GM19463 (cell line): ENCODE data around the gene CD63.

Experiments used
- ATAC-seq: cut with Tn5 transposase; IDR thresholded peaks from one replicate; pipeline ENCODE4 v1.9.1; 2021; ENCODE audit warnings: mild to moderate bottlenecking, moderate library complexity; ENCODE audit not compliant: unreplicated experiment

CD63 gene

DNA sequence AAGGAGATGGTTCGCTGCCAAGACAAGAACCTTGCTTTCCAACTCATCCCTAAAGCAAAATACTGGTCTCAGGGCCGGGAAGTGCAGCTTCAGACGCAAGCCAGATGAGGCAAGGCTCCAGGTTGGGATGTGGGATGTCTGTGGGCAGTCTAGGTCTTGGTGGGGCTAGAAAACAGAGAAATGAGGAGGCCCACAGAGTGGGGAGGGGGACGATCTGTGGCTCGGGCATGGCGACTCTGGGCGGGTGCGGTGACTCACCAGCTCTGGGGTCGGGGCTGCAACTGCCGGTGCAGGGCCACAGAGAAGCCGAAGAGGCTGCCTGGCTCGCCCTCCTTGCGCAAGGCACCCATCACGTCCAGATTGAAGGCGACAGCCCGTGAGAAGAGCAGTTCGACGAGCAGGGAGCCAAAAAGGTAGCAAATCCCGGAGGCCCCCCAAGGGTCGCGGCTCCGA lies 21.6 kb downstream of the CD63 start:
- ATAC-seq, result no peak

GRCh38 chr12:55706568-55707218 lies 22.1 kb downstream of the CD63 start:
- no peak for ATAC-seq

GRCh38 chr12:55705782-55706402 lies 22.9 kb downstream of the CD63 start:
- ATAC-seq, result no peak

GRCh38 chr12:55704824-55705718 lies 23.7 kb downstream of the CD63 start:
- ATAC-seq, result no peak

DNA sequence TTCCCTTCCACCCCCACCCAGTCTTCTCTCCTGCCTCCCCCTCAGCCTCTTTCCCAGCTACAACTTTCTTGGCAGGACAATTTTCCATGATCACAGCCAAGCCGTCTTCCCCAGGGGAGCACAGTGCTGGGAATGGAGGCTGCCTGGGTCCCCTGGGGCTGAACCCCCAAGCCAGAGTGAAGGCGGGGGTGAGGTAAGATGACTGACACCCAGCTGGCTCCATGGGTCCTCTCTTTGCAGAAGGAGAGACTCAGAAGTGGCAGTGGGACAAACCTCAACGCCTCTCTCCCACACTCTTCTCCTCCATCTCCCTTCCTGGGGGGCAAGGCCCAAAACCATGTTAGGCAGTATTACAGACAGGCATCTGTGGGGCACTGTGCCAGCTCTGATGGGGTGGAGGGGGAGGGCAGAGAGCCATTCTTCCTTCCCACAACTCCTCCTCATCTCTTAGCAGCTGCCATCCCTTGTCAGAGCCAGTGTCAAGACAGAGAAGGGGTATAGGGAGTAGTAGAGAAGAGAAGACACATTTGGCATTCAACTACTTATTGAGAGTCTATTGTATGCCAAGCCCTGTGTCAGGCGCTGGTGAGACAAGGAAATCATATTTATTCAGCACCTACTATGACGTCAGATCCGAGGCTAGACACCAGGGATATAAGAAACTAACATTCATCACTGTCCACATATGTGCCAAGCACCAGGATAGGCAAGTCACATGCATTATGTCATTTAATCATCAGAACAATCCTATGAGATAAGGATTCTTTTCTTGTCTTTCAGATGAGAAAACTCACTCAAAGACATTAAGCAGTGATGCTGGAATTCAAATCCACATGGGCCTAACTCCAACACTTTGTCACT lies 24.7 kb downstream of the CD63 start:
- ATAC-seq, result no peak

DNA sequence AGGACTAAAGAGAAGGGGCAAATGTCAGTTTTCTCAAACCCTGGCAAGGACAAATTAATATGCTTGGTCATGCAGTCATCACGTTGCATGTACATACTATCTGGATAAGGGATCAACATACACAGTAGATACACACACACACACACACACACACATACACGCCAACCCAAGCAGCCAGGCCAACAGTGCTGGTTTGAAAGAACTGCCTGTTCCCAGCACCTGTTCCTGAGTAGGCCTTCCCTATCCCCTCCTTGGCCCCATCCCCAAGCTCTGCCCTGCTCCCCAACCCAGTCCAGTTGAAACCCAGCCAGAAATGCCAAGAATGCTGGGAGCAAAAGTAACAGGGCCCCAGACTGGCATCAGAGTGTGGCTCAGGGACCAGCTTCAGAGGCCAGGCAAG lies 25.5 kb downstream of the CD63 start:
- ATAC-seq, result no peak

DNA sequence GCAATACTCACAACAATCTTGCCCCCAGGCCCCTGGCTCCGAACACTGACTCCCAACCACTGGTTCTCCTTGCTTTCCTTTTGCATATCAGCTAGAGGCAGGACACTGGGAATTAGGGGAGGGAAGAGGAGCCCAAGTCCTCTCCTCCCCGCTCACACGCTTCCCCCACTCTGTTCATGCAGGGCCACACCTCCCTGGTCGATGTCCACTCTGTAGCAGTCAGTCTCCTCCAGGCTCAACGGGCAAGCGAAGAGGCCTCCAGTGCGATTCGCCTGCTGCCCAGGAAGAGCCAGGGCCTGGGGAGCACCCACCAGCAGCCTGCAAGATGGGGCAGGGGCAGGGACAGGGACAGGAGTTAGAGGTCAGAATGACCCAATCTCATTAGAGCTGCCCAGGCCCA lies 25.9 kb downstream of the CD63 start:
- no peak for ATAC-seq

GRCh38 chr12:55700255-55701018 lies 28.4 kb downstream of the CD63 start:
- peak; percentile 41 for ATAC-seq

DNA sequence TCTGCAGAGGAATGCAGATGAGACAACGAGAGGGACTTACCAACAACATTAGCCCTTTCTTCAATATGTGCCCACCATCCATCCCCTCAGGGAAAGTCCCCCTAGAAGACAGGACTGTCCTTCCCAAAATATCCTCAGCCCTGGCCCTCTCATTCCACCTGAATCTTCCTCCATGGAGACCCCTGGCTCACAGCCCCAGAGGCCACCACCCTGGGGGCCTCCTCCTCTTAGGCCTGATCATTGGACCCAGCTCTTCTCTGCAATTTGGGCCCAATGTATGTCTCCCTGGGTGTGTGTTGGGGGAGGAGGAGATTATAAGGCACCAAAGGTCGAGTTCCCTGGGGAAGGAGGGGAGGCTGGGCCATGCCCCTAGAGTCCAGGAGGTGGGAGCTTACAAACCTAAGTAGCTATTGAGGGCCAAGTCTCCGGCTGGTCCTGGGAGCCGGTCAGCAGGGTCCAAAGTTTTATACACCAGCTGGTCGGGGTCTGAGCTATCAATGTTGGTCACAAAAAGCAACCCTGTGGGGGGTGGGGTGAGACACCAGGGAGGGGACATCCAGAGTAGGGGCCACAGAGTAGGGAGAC lies 29.2 kb downstream of the CD63 start:
- ATAC-seq, result no peak

GRCh38 chr12:55698965-55699364 lies 29.8 kb downstream of the CD63 start:
- ATAC-seq, result no peak

DNA sequence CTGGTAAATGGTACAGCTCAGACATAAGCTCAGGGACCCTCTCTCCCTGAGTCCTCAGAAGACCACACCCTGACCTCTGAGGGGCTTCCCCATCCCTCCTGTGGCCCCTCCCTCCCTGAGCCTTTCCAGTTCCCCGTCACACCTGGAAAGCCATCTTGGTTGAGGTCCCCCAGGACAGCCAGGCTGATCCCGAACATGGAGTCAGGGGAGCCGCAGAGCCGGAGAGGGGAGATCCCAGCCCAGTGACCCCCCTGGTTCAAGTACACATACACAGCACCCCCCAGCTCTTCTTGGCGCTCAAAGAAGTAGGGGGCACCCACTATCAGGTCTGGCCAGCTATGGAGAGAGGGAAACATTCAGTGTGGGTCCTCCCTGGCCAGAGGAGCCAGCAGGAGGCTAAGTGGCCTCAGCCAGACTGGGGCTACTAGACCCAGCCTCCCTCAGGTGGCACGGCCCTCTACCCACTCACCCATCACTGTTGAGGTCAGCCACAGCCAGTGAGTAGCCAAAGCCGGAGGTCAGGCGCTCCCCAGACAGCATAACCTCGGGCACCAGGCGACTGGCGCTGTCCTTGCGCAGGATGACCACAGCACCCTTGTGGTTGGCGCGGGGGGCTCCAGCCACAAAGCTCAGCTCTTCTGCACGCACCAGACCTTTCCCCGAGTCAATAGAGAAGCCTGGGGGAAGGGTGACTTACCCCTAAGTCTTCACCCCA lies 30.4 kb downstream of the CD63 start:
- ATAC-seq, result no peak

DNA sequence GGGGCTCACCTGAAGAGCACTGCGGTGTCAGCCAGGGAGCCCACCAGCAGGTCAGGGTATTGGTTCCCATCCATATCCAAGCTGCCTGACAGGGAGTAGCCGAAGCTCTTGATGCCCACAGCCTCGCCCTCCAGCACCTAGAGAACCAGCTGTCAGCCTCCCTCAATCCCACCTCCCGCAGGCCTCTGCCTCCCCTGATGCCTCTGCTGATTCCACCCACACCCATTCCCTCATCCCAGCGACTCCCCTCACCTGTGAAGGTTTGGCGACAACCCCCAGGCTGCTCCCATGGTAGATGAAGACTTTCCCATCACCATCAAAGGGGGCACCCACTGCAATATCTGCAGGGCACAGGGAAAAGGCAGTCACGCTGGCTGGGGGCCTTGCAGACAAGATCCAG lies 31.1 kb downstream of the CD63 start:
- no peak for ATAC-seq

DNA sequence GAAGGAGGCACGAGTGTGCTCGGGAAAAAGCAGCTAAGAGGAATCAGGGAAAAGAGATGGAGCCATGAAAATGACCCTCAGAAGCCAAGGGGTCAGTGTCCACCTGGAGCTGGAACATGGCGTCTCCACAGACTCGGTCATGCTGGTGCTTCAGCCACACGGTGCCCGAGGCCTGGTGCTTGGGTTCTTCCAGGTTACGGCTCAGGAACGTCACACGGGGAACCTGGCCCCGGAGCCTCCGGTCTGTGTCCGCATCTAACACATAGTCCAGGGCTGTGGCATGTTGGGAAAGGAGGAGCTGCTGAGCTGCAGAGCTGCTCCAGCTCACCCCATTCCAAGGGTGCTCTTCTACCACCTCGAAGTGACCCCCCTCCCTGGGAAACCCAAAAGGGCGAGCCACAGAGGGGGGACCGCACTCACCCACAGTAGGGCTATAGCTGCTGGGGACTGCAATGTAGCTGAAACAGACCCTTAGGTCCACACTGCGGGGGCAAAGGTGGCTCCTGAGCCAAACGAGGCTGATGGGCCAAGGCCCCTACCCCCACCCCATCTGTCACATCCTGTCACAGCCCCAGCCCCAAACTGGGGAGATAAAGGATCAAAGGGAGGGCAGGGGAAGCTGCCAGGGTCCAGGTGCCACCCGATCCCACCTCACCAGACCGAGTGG lies 31.9 kb downstream of the CD63 start:
- ATAC-seq, result no peak

DNA sequence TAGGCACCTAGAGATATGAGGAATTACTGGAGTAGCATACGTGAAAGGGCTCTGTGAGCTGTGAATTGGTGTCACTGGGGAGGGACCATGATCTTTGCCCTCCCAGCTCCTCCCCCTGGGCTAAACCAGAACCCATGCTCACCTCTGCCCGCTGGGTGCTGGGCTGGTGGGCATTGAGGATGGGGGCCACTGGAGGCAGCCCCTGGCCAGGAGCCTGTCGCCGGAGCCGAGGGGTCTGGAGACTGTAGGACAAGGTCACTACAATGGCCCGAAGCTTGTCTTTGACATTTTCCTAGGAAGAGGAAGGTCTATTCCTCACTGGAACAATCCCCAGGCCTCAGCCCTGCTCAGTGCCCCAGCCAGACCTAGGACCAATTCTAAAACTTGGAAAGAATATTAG lies 32.7 kb downstream of the CD63 start:
- no peak for ATAC-seq

DNA sequence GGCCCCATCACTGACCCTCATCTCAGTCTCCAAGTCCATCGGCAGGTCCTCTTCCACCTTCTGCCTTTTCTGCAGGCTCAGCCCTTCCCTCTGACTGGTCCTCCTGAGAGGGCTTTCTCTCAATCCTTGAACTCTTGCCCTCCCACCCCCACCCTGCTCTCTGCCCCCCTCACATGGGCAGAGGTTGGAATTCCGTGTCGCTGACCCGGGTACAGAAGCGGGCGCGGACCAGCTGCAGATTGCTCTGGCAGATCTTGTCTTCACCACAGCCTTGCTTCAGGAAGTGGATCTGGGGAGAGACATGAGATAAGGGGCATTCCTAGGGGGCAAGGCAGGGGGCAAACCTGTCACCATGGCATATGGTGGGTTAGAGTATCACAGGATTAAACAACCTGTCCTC lies 33.5 kb downstream of the CD63 start:
- ATAC-seq, result no peak

DNA sequence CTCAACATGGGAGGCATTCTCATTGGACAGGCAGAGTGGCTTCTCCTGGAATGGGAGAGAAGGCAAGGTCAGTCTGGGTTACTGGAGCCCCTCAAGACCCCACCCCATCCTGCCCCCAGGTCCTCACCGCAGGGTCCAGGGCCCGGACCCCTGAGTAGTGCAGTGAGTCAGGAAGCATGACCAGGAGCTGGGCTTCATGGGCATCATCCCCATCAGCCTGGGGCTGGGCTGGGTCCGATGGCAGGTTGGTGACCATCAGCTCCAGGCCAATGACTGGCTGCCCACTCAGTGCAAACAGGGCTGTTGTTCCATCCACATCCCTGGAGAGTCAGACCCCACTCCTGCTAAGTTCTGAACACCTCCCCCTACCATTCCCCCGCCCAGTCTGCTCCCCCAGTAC lies 34.2 kb downstream of the CD63 start:
- no peak for ATAC-seq

DNA sequence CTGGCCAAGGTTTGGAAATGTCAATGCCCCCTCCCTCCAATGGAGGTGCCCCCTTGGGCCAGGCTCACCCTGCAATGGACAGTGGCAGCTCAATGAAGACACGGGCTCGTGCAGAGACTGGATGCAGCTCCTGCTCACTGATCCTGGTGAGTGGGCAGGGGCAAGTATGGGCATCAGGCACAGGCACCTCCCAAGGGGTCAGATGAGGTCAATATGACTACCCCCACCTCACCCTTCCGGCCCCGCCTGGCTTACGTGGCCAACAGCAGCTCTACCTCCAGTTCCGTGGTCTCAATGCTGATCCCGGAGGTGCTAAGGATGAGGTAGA lies 34.7 kb downstream of the CD63 start:
- ATAC-seq, result no peak

DNA sequence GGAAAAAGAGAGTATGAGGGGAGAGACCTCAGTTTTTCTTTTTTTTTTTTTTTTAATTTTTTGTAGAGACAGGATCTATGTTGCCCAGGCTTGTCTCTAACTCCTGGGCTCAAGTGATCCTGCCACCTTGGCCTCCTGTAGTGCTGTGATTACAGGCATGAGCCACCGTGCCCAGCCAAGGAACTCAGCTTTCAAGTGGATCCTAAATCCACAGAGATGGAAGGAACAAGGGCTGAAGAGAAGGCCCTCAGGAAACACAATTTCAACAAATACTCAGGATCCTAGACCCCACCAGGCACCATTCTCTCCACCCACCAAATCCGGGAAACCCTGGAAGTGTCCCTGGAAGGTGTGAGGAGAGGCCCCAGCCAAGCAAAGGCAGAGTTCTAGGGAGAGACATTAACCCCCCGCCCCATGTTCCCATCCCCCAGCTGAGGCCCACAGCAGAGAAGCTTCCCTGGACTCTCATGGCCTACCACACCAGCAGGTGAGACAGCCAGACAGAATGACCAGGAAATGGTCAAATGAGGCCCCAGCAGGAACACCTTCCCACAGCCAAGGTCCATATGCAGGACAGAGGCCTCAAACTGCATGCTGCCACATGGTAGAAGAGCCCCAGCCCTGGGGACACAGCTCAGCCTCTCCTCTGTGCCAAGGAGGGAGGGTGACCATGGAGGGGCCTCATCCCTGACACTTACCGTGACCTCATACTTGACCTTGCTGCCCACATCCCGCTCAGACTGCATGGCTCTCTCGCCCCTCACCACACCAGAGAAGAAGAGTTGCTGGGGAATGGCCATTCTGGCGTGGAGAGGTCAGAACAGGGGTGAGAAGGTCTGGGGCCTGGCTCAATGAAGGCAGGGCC lies 35.3 kb downstream of the CD63 start:
- ATAC-seq, result no peak
